Measurements from ENCODE around the gene ZNF500.

- TF ChIP-seq CTCF (IDR thresholded peaks at IDR 0.05), result no peak
- no peak for TF ChIP-seq POLR2A (IDR thresholded peaks at IDR 0.05)
Measured at GRCh38 chr16:4750896-4751295, 16.1 kb downstream of the ZNF500 start.
